ENCODE measurements around the gene CDK16.
"Not testable (repeated sequence)": the region's sequence is repeated elsewhere in the genome, so short reads cannot be mapped to it uniquely, and the experiment has no call there.

Gene CDK16

DNA sequence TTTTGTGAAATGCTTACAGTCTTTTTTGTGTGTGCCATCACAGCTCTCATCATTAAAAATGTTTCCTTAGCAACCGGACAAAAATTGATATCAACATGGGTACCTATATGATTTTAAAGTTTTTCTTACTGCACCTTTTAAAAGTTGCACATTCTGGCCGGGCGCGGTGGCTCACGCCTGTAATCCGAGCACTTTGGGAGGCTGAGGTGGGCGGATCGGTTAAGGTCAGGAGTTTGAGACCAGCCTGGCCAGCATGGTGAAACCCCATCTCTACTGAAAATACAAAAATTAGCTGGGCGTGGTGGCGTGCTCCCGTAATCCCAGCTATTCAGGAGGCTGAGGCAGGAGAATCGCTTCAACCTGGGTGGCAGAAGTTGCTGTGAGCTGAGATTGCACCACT lies 39.1 kb downstream of the CDK16 start:
- DNase-seq = not testable (repeated sequence)

DNA sequence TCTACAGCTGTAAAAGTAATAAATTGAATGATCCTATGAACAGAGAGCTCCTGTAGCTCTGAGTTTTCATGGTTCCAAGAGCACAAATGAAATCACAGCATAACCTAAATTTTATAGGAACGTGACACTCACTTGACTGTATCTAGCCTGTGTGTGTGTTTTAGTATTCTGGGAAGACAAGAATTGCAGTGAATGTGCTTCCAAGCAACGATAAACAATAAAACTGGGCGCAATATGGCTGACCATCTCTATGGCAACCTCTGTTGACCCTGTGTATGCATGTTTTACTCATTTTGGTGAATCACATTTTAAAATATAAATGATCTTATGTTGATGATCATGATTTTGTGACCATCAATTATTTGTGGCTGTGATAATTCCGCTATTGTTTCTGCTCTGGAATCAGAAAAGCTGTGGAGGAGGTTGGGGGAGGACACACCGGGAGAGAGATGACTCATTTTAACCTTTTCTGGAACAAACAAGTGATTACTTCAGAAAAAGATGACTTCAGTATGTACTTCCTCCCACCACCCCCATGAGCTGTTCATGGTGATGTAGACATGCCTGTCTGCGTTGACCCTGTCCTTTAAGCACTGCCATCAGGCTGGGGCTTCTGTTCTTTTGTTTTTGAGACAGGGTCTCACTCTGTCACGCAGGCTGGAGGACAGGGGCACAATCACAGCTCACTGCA lies 46.1 kb downstream of the CDK16 start:
- DNase-seq = no peak

GRCh38 chrX:47266643-47267042 lies 48.2 kb downstream of the CDK16 start:
- DNase-seq = no peak

GRCh38 chrX:47272013-47272408 lies 53.5 kb downstream of the CDK16 start:
- DNase-seq = no peak

DNA sequence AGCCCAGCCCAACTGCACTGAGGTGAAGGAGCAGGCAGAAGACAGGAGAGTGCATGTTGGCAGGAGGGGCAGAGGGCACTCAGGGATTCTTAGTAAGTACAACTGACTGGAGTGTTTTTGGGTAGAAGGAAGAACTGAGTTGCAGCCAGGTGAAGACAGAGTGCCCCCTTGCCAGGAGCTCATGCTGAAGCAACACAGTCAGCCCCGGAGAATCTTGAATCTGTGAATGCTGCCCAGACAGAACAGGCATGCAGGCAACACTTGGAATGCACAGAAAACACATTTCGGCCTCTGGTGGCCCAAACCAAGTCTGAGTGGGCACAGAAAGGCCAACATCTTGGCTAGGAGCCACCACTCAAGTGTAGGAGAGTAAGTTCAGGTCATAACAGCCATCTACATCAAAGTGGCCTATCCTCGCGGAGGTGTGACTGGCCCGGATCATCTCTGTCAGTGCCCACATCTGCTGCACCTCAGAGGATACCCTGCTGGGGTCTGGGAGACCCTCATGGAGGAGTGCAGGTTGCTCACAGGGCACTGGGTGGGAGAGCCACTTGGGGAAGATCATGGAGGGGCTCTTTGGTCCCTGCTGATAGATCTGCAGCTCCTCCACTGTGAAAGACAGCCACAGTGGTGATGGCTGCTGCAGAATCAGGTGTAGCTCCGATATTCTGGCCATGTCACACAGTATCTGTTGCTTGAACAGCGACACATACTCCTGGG lies 54.7 kb downstream of the CDK16 start:
- no peak for DNase-seq

GRCh38 chrX:47278691-47279090 lies 60.2 kb downstream of the CDK16 start:
- DNase-seq = no peak
